Neural cell (in vitro differentiated cells): ENCODE results near the gene GUCA2A. TPM values are rescaled to one million over a fixed set of nuclear protein-coding genes. Genes with fewer than 3 reads are reported as not detected.

Experiments used
- H2AFZ ChIP-seq: fragments of 200-600, 300-800 bp; sonication (generic), shearing (Covaris generic); 2 replicates; pipeline ENCODE4 v1.6.0; 2014; ENCODE audit warnings: low read depth, mild to moderate bottlenecking, antibody characterized with exemption, low read length, moderate library complexity
- H3F3A ChIP-seq: fragments of 200-600 bp; shearing (Covaris generic); 2 replicates; pipeline ENCODE4 v1.6.1; 2016; ENCODE audit warnings: mild to moderate bottlenecking, moderate library complexity, mixed read lengths, antibody characterized with exemption, low read length; ENCODE audit not compliant: insufficient read depth, poor library complexity, severe bottlenecking
- H3K27ac ChIP-seq: fragments of 200-600, 300-800 bp; sonication (generic), shearing (Covaris generic); 2 replicates; pipeline ENCODE4 v1.5.1; 2014; ENCODE audit warnings: mild to moderate bottlenecking, low read length, moderate library complexity
- H3K27me3 ChIP-seq: fragments of 300-800, 200-600 bp; sonication (generic), shearing (Covaris generic); 2 replicates; pipeline ENCODE4 v1.6.0; 2014; ENCODE audit warnings: mild to moderate bottlenecking, low read depth, low read length, moderate library complexity; ENCODE audit not compliant: insufficient read depth
- H3K36me3 ChIP-seq: fragments of 300-800, 200-600 bp; sonication (generic), shearing (Covaris generic); 2 replicates; pipeline ENCODE4 v1.5.1; 2014; ENCODE audit warnings: mild to moderate bottlenecking, antibody characterized with exemption, low read length, moderate library complexity; ENCODE audit not compliant: insufficient read depth
- H3K4me2 ChIP-seq: fragments of 300-800, 200-600 bp; sonication (generic), shearing (Covaris generic); 2 replicates; pipeline ENCODE4 v1.6.0; 2014; ENCODE audit warnings: mild to moderate bottlenecking, low read length
- H3K4me3 ChIP-seq: fragments of 300-800, 200-600 bp; sonication (generic), shearing (Covaris generic); 2 replicates; pipeline ENCODE4 v1.5.1; 2014; ENCODE audit warnings: mild to moderate bottlenecking, low read length, moderate library complexity
- H3K79me2 ChIP-seq: fragments of 200-600 bp; shearing (Covaris generic); replicated peaks from 2 replicates; pipeline ENCODE4 v1.6.0; 2014; ENCODE audit warnings: mild to moderate bottlenecking, low read length, moderate library complexity; ENCODE audit not compliant: insufficient read depth
- H3K9ac ChIP-seq: fragments of 300-800, 200-600 bp; sonication (generic), shearing (Covaris generic); 2 replicates; pipeline ENCODE4 v1.6.1; 2016; ENCODE audit warnings: mild to moderate bottlenecking, low read length, mixed read lengths
- H3K9me2 ChIP-seq: fragments of 200-600 bp; shearing (Covaris generic); 2 replicates; pipeline ENCODE4 v1.6.1; 2016; ENCODE audit warnings: mild to moderate bottlenecking, low read length, mixed read lengths; ENCODE audit not compliant: insufficient read depth
- H3K9me3 ChIP-seq: fragments of 200-600, 300-800 bp; sonication (generic), shearing (Covaris generic); 2 replicates; pipeline ENCODE4 v1.6.1; 2016; ENCODE audit warnings: mild to moderate bottlenecking, mixed run types, low read length, moderate library complexity, mixed read lengths
- H4K20me1 ChIP-seq: fragments of 200-600 bp; shearing (Covaris generic); 2 replicates; pipeline ENCODE4 v1.6.1; 2016; ENCODE audit warnings: mild to moderate bottlenecking, mixed run types; ENCODE audit not compliant: insufficient read depth
- CTCF ChIP-seq: fragments of 450-650 bp; IDR thresholded peaks from 2 replicates; pipeline ENCODE4 v1.5.1; 2014; ENCODE audit warnings: antibody characterized with exemption, mild to moderate bottlenecking, moderate library complexity; ENCODE audit not compliant: poor library complexity, severe bottlenecking
- EP300 ChIP-seq: fragments of 450-650 bp; conservative IDR thresholded peaks from 2 replicates; pipeline ENCODE4 v1.6.1; 2014; ENCODE audit warnings: antibody characterized with exemption, mild to moderate bottlenecking, moderate library complexity; ENCODE audit not compliant: poor library complexity, severe bottlenecking
- EZH2 ChIP-seq: fragments of 200-600, 300-800 bp; shearing (Covaris generic), sonication (generic); IDR thresholded peaks from 2 replicates; pipeline ENCODE4 v1.6.1; 2014; ENCODE audit warnings: antibody characterized with exemption, low read length, borderline replicate concordance, mild to moderate bottlenecking; ENCODE audit not compliant: insufficient read depth, poor library complexity, severe bottlenecking
- MXI1 ChIP-seq: fragments of 450-650 bp; conservative IDR thresholded peaks from 2 replicates; pipeline ENCODE4 v1.6.1; 2014; ENCODE audit warnings: antibody characterized with exemption, mild to moderate bottlenecking; ENCODE audit not compliant: poor library complexity, severe bottlenecking
- POLR2AphosphoS5 ChIP-seq: IDR thresholded peaks from 2 replicates; pipeline ENCODE4 v1.6.1; 2012
- RAD21 ChIP-seq: fragments of 450-650 bp; conservative IDR thresholded peaks from 2 replicates; pipeline ENCODE4 v1.6.1; 2014; ENCODE audit warnings: antibody characterized with exemption, mild to moderate bottlenecking, moderate library complexity
- REST ChIP-seq: IDR thresholded peaks from 2 replicates; pipeline ENCODE4 v1.6.1; 2012; ENCODE audit warnings: borderline replicate concordance
- SMC3 ChIP-seq: fragments of 450-650 bp; conservative IDR thresholded peaks from 2 replicates; pipeline ENCODE4 v1.6.1; 2014; ENCODE audit warnings: antibody characterized with exemption, mild to moderate bottlenecking, moderate library complexity; ENCODE audit not compliant: poor library complexity
- TAF1 ChIP-seq: IDR thresholded peaks from 2 replicates; pipeline ENCODE4 v1.6.1; 2012; ENCODE audit warnings: low read depth
- polyA plus RNA-seq: library from polyadenylated mRNA; depleted of rRNA; stranded (reverse); fragments of >200 nt; gene quantifications from 2 replicates; pipeline ENCODE4 v1.2.3, GENCODE V29; 2014

GUCA2A gene
- polyA plus RNA-seq, 1 donor from 2014 or later, result not detected

- no peak overlapping the region for H3K4me3 ChIP-seq
- no peaks in the 10 kb centered on the region for H3K9me2 ChIP-seq
- no peaks in the 10 kb centered on the region for H3F3A ChIP-seq
- no peak overlapping the region for H3K9ac ChIP-seq
- no peaks in the 10 kb centered on the region for H3K27me3 ChIP-seq
- no peak overlapping the region for H3K4me2 ChIP-seq
- H3K79me2 ChIP-seq, result no peaks in the 10 kb centered on the region
- H4K20me1 ChIP-seq, result no peaks in the 10 kb centered on the region
- no peak overlapping the region for H3K27ac ChIP-seq
- H3K9me3 ChIP-seq, result no peaks in the 10 kb centered on the region
- no peak for TF ChIP-seq TAF1
- no peak for TF ChIP-seq EZH2
- TF ChIP-seq EP300, result no peak
- H3K36me3 ChIP-seq, result no peaks in the 10 kb centered on the region
- H2AFZ ChIP-seq, result no peak overlapping the region
Observed at GRCh38 chr1:42168391-42168670, 3.8 kb upstream of the GUCA2A start.

- Histone ChIP-seq H3F3A (no peaks in the 10 kb centered on the region), H3K27me3 (no peaks in the 10 kb centered on the region), H3K27ac (no peak overlapping the region), H3K36me3 (no peaks in the 10 kb centered on the region), H3K79me2 (no peaks in the 10 kb centered on the region), H3K4me3 (no peak overlapping the region), H2AFZ (no peak overlapping the region), H3K9me3 (no peaks in the 10 kb centered on the region), H4K20me1 (no peaks in the 10 kb centered on the region), H3K9me2 (no peaks in the 10 kb centered on the region), H3K4me2 (no peak overlapping the region), H3K9ac (no peak overlapping the region)
- TF ChIP-seq REST (no peak), SMC3 (no peak), TAF1 (no peak), RAD21 (no peak)
Observed at GRCh38 chr1:42167611-42168390, 3.3 kb upstream of the GUCA2A start.

DNA sequence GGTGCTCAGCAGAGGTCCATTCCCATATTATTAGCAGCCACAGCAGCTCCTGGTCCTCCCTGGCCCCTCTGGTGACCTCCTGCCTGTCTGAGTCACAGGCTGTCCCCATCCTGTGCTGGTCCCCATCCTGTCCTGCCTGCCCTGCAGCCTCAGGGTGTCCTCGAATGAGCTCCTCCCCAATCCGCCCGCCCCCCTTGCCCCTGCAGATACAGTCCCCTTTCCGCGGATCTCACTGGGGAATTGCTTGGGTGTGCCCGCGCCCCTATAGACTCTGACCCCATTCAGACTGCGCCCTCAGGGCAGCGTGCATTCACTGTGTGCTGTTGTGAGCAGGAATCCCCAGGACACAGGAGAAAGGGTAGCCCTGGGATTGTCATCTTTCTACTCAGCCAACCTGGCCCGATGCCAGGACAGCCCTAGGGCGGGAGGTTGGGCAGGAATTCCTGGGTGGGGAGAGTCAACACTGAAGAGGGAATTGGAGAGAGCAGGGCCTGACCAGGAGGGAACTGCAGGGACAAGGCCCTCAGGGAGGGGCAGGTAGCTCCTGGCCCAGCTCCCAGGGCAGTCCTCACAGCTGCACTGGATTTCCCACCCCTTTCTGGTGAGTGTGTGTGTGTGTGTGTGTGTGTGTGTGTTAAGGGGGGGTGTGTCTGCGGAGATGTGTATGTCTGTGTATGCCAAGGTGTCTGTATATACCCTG is 1.1 kb upstream of the GUCA2A start:
- H3K4me2 ChIP-seq, result no peak overlapping the region
- no peaks in the 10 kb centered on the region for H3F3A ChIP-seq
- H3K36me3 ChIP-seq, result no peaks in the 10 kb centered on the region
- TF ChIP-seq REST (no peak), RAD21 (no peak), EZH2 (no peak), POLR2AphosphoS5 (no peak), CTCF (no peak), TAF1 (no peak), EP300 (no peak), SMC3 (no peak), MXI1 (no peak)
- no peak overlapping the region for H3K9ac ChIP-seq
- H3K27ac ChIP-seq, result no peak overlapping the region
- H3K27me3 ChIP-seq, result no peaks in the 10 kb centered on the region
- no peaks in the 10 kb centered on the region for H3K9me2 ChIP-seq
- H3K4me3 ChIP-seq, result no peak overlapping the region
- H2AFZ ChIP-seq, result no peak overlapping the region
- no peaks in the 10 kb centered on the region for H3K79me2 ChIP-seq
- no peaks in the 10 kb centered on the region for H4K20me1 ChIP-seq
- H3K9me3 ChIP-seq, result peaks cover 5% of the 10 kb centered on the region
